Heart left ventricle (tissue), 13 donors: ENCODE results near the gene NADSYN1.

Experiments used
- POLR2A ChIP-seq, 2 donors: fragments of 450-650 bp; IDR thresholded peaks; one replicate each; pipeline ENCODE4 v1.6.1; 2017; ENCODE audit warnings: antibody characterized with exemption in 2 of 2, mild to moderate bottlenecking in 2 of 2, moderate library complexity in 2 of 2
- TF ChIP-seq, protein P1 (sequence below), 12 donors: fragments of 200-600 bp; sonication (generic) in 4 of 12; IDR thresholded peaks; one replicate each; pipeline versions ENCODE4 v1.5.0 to v1.8.0; 2018 to 2022; ENCODE audit warnings: antibody characterized with exemption in 12 of 12, mild to moderate bottlenecking in 5 of 12
- donor health status: ischemic (EF 13 %, LVEDD 7.1; RV severe dilation, severe dysfunction).
- donor health status: DM: no; HTN: yes; CAD: no.
- donor health status: DM: no; HTN: no; CAD: no.
- donor health status: ischemic (EF 25% LVEDD 6.9; RV normal size, moderate dysfunction).
- donor health status: ischemic (EF 25% LVEDD 5.7; RV mildly dilated, moderate dysfunction).
- donor health status: ischemic (EF 35%, LVEDD 5.7; RV mildly dilated, moderate dysfunction).
- donor health status: nonischemic (EF 11% LVEDD 7.7; RV severe dilation, severe dysfunction).
- donor health status: DM: yes; HTN: yes; CAD: no.
- donor health status: PGD.
- donor health status: ischemic (EF 29% LVEDD 5.4; RV normal size, mild dysfunction).
- donor health status: nonischemic (EF 23%, LVEDD 6.1; RV moderate dilation, normal function).

- TF ChIP-seq, protein P1, sequence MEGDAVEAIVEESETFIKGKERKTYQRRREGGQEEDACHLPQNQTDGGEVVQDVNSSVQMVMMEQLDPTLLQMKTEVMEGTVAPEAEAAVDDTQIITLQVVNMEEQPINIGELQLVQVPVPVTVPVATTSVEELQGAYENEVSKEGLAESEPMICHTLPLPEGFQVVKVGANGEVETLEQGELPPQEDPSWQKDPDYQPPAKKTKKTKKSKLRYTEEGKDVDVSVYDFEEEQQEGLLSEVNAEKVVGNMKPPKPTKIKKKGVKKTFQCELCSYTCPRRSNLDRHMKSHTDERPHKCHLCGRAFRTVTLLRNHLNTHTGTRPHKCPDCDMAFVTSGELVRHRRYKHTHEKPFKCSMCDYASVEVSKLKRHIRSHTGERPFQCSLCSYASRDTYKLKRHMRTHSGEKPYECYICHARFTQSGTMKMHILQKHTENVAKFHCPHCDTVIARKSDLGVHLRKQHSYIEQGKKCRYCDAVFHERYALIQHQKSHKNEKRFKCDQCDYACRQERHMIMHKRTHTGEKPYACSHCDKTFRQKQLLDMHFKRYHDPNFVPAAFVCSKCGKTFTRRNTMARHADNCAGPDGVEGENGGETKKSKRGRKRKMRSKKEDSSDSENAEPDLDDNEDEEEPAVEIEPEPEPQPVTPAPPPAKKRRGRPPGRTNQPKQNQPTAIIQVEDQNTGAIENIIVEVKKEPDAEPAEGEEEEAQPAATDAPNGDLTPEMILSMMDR (IDR thresholded peaks at IDR 0.05), result no peak
- TF ChIP-seq POLR2A (IDR thresholded peaks at IDR 0.05), result no peak
Measured at GRCh38 chr11:71483692-71484091, 30.7 kb downstream of the NADSYN1 start.
